ENCODE measurements around the gene RNF26. TPM values are rescaled to one million over a fixed set of nuclear protein-coding genes. Genes with fewer than 3 reads are reported as not detected.

The RNF26 gene
- total RNA-seq, result 10 to 100 TPM; 12.7 to 19.6 (median 15.2) TPM
- 9.7 TPM for polyA plus RNA-seq
- long read RNA-seq, donor 1, transcript RNF26-201 (1 exons, 2,787 nt), result major isoform, 56 of 56 reads
- long read RNA-seq, donor 1, partial matches to known transcripts, result 0 of 56 reads
- long read RNA-seq, donor 1, other reads (novel, unspliced or antisense), result 0 of 56 reads
- long read RNA-seq, donor 2, transcript RNF26-201 (1 exons, 2,787 nt), result major isoform, 27 of 27 reads
- long read RNA-seq, donor 2, partial matches to known transcripts, result 0 of 27 reads
- long read RNA-seq, donor 2, other reads (novel, unspliced or antisense), result 0 of 27 reads
- long read RNA-seq, donor 3, transcript RNF26-201 (1 exons, 2,787 nt), result major isoform, 75 of 75 reads
- long read RNA-seq, donor 3, partial matches to known transcripts, result 0 of 75 reads
- long read RNA-seq, donor 3, other reads (novel, unspliced or antisense), result 0 of 75 reads
- long read RNA-seq, donor 4, transcript RNF26-201 (1 exons, 2,787 nt), result major isoform, 17 of 17 reads
- long read RNA-seq, donor 4, partial matches to known transcripts, result 0 of 17 reads
- long read RNA-seq, donor 4, other reads (novel, unspliced or antisense), result 0 of 17 reads

DNA sequence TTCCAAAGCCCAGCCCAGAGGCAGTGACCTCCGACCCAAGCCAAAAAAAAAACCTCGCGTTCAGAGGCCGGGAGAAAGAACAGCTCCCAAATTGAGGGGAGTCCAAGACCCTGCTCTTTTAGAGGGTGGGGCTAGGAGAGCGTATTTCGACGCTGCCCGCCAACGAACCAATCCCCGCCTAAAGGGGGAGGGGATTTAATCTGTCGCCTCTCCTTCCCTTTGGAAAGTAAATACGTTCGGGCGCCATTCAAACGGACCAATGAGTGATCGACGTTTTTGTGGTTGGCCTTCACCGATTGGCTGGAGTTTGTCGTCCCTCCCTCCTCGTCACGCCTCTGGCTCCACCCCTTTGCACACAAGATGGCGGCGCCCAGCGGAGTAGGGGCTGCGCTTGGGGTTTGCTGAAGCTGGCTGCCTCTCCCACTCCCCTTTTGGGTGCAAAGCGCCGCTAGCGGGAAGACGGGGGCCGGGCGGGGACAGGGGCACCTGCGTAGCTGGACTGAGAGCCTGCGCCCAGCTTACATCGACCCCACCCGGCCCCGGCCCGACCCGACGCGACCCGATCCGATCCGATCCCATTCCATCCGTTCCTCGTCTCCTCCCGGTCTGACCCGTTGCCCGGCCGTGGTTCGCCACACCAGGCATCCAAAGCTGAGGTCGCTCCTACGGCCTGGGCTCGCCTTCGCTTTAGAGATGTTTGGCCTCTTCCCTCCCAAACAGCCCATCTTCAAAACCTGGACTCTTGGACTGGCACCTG lies at the start of gene RNF26:
Gene RNF26, plus strand, starts transcription at position 354 of the 757 bp plus-strand sequence. CDS start 596 bp downstream, outside the sequence.
- WGBS, result under 1% methylated on average over 54 of the region's 54 CpGs
- Histone ChIP-seq H3K4me1 (ENCODE audit: control insufficient read depth, insufficient read depth, low read length) (peaks cover 11% of the 10 kb centered on the region), H3K27ac (ENCODE audit: low read length) (peak within 1 kb of the TSS; percentile 55), H3K9me3 (ENCODE audit: control insufficient read depth, low read length) (no peaks in the 10 kb centered on the region), H3K4me3 (ENCODE audit: low read length) (peak within 1 kb of the TSS; percentile 73), H3K27me3 (ENCODE audit: control insufficient read depth, insufficient read depth) (no peaks in the 10 kb centered on the region)
- intact Hi-C loops (cut with DNase I), result no loop called here
- DNase-seq, result peak; percentile 94 to 97 (median 95)
- peak; percentile 92 to 94 for ATAC-seq

DNA sequence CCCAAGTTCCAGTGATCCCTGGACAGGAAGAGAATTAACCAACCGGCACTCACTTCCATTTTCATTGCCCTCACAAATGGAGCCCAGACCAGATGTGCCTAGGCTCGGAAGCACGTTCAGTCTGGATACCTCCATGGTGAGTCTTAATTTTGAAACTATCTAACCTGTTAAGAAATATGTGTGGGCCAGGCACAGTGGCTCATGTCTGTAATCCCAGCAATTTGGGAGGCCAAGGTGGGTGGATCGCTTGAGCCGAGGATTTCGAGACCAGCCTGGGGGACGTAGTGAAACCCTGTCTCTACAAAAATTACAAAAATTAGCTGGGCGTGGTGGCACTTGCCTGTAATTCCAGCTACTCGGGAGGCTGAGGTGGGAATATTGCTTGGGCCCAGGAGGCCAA lies 48.9 kb upstream of the RNF26 start:
- no peaks in the 10 kb centered on the region for H3K9me3 ChIP-seq (ENCODE audit: control insufficient read depth, low read length)
- H3K4me1 ChIP-seq (ENCODE audit: control insufficient read depth, insufficient read depth, low read length), result no peaks in the 10 kb centered on the region
- no peak for DNase-seq
- no peak overlapping the region for H3K27ac ChIP-seq (ENCODE audit: low read length)
- no peak overlapping the region for H3K4me3 ChIP-seq (ENCODE audit: low read length)
- no peak for ATAC-seq
- intact Hi-C loops (cut with DNase I), result loop anchor here in 1 of 4 donors (10.0 kb wide), 1 partner anchor 81 kb away; the partner anchor contains the start of gene CBL
- H3K27me3 ChIP-seq (ENCODE audit: control insufficient read depth, insufficient read depth), result no peaks in the 10 kb centered on the region
- WGBS, result 96% methylated on average over 9 of the region's 9 CpGs

DNA sequence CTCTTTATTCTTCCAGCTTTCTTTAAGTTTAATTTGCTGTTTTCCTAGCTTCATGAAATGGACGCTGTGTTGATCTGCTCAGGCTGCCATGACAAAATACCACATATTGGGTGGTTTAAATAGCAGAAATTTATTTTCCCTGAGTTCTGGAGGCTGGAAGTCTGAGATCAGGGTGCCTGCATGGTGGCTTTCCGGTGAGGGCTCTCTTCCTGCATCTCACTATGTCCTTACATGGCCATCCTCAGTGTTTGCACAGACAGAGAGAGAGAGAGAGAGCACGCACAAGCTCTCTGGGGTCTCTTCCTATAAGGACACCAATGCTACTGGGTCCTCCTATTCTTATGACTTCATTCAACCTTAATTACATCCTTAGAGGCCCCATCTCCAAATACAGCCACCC lies 46.1 kb upstream of the RNF26 start:
- Histone ChIP-seq H3K27me3 (ENCODE audit: control insufficient read depth, insufficient read depth) (no peaks in the 10 kb centered on the region), H3K27ac (ENCODE audit: low read length) (no peak overlapping the region), H3K4me3 (ENCODE audit: low read length) (no peak overlapping the region), H3K4me1 (ENCODE audit: control insufficient read depth, insufficient read depth, low read length) (no peaks in the 10 kb centered on the region), H3K9me3 (ENCODE audit: control insufficient read depth, low read length) (no peaks in the 10 kb centered on the region)
- intact Hi-C loops (cut with DNase I), result loop anchor here in 1 of 4 donors (10.0 kb wide), 1 partner anchor 83 kb away; the partner anchor contains the start of gene CBL
- no peak for ATAC-seq
- WGBS, result 81% methylated on average over 3 of the region's 3 CpGs
- no peak for DNase-seq

DNA sequence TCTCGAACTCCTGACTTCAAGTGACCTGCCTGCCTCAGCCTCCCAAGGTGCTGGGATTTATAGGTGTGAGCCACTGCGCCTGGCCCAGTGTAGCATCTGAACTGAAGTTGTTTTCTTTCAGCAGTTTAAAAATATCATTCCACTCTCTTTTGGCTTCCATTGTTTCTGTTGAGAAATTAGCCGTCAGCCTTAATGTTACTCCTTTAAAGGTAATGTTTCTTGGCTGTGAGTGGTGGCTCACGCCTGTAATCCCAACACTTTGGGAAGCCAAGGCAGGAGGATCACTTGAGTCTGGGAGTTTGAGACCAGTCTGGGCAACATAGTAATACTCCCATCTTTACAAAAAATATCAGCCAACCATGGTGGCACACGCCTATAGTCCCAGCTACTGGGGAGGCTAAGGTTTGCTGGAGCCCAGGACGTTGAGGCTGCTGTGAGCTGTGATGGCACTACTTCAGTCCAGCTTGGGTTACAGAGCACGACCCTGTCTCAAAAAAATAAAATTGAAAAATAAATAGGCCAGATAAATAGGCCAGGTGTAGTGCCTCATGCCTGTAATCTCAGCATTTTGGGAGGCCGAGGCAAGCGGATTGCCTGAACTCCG lies 43.3 kb upstream of the RNF26 start:
- intact Hi-C loops (cut with DNase I), result no loop called here
- WGBS, result 98% methylated on average over 10 of the region's 10 CpGs
- no peaks in the 10 kb centered on the region for H3K27me3 ChIP-seq (ENCODE audit: control insufficient read depth, insufficient read depth)
- H3K9me3 ChIP-seq (ENCODE audit: control insufficient read depth, low read length), result no peaks in the 10 kb centered on the region
- DNase-seq (no peak), ATAC-seq (no peak)
- no peak overlapping the region for H3K4me3 ChIP-seq (ENCODE audit: low read length)
- no peak overlapping the region for H3K27ac ChIP-seq (ENCODE audit: low read length)
- H3K4me1 ChIP-seq (ENCODE audit: control insufficient read depth, insufficient read depth, low read length), result no peaks in the 10 kb centered on the region

DNA sequence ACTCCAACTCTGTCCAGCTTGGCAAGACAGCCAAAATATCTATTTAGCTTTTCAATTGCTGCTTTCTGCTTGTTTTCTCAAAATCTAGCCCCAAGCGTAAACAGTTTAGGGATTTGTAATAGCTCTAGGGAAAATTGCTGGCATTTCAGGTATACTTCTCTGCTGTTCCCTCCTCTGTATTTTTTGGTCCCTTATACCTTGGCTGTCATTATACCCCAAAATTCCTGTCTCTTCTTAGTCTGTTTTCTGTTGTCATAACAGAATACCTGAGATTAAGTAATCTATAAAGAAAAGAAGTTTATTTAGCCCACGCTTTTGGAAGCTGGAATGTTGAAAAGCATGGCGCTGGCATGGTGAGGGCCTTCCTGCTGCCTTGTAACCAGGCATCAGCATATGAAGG lies 40.9 kb upstream of the RNF26 start:
- H3K4me1 ChIP-seq (ENCODE audit: control insufficient read depth, insufficient read depth, low read length), result no peaks in the 10 kb centered on the region
- 95% methylated on average over 3 of the region's 3 CpGs for WGBS
- no peak overlapping the region for H3K27ac ChIP-seq (ENCODE audit: low read length)
- no peaks in the 10 kb centered on the region for H3K9me3 ChIP-seq (ENCODE audit: control insufficient read depth, low read length)
- H3K27me3 ChIP-seq (ENCODE audit: control insufficient read depth, insufficient read depth), result no peaks in the 10 kb centered on the region
- DNase-seq (no peak), ATAC-seq (no peak)
- no peak overlapping the region for H3K4me3 ChIP-seq (ENCODE audit: low read length)
- intact Hi-C loops (cut with DNase I), result no loop called here

DNA sequence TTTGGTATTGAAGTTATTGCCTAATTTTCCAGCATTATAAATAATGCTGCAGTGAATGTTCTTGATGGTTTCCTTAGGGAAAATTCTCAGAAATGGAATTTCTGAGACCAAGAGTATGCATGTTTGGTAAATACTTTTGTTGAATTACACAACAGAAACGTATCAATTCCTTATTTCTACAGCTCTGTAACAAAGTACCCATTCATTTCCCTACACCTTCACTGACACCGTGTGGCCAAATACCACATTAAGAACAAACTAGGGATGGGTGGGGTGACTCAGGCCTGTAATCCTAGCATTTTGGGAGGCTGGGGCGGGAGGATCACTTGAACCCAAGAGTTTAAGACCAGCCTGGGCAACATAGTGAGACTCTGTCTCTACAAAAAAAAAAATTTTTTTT lies 39.1 kb upstream of the RNF26 start:
- no peak overlapping the region for H3K27ac ChIP-seq (ENCODE audit: low read length)
- H3K27me3 ChIP-seq (ENCODE audit: control insufficient read depth, insufficient read depth), result no peaks in the 10 kb centered on the region
- H3K4me1 ChIP-seq (ENCODE audit: control insufficient read depth, insufficient read depth, low read length), result no peaks in the 10 kb centered on the region
- intact Hi-C loops (cut with DNase I), result no loop called here
- WGBS, result 56% methylated on average over 3 of the region's 3 CpGs
- ATAC-seq (no peak), DNase-seq (no peak)
- no peaks in the 10 kb centered on the region for H3K9me3 ChIP-seq (ENCODE audit: control insufficient read depth, low read length)
- H3K4me3 ChIP-seq (ENCODE audit: low read length), result no peak overlapping the region

DNA sequence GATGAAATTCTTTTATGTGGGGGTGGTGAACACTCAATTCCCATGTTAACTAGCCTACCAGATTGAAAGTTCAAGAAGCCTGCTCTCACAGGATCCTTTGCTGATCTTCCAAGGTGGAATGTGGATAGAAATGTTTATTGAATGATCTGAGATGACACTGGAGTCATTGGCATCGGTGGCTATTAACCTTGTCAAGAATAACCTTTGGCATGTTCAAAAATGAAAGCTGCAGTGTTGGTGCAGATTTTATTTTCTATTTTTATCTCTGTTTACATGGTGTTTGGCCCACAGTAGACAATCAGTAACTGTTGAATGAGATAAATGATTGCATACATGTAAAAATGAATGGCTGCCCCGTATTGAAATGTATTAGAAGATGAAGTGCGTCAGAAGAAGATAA lies 36.4 kb upstream of the RNF26 start:
- ATAC-seq (no peak), DNase-seq (no peak)
- Histone ChIP-seq H3K27me3 (ENCODE audit: control insufficient read depth, insufficient read depth) (no peaks in the 10 kb centered on the region), H3K27ac (ENCODE audit: low read length) (peak overlapping the region; percentile 50), H3K4me3 (ENCODE audit: low read length) (no peak overlapping the region), H3K4me1 (ENCODE audit: control insufficient read depth, insufficient read depth, low read length) (no peaks in the 10 kb centered on the region), H3K9me3 (ENCODE audit: control insufficient read depth, low read length) (no peaks in the 10 kb centered on the region)
- 58% methylated on average over 3 of the region's 3 CpGs for WGBS
- intact Hi-C loops (cut with DNase I), result no loop called here

DNA sequence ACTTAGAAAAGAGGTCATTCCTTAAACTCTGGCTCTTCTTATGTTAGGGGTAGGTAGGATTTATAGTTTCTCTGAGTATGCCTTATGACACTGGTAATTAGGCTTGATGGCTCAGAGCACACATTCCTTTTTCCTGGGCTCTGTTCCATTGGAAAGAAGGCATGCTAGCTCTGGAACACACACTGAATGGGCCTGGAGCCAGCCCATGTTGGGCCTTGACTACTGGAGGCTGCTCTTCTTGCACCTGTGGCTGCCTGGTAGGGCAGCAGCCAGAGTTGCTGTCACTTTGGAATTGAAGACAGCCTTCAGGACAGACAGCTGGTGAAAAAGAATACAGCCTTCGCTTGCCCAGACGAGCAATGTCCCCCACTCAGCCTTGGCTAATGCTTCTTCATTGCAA lies 35.6 kb upstream of the RNF26 start:
- H3K4me3 ChIP-seq (ENCODE audit: low read length), result no peak overlapping the region
- H3K4me1 ChIP-seq (ENCODE audit: control insufficient read depth, insufficient read depth, low read length), result no peaks in the 10 kb centered on the region
- DNase-seq (peak; percentile 51 to 83 (median 77)), ATAC-seq (peak; percentile 72 to 82)
- H3K27ac ChIP-seq (ENCODE audit: low read length), result peak overlapping the region; percentile 32
- WGBS, result 68% methylated on average over 2 of the region's 2 CpGs
- no peaks in the 10 kb centered on the region for H3K9me3 ChIP-seq (ENCODE audit: control insufficient read depth, low read length)
- intact Hi-C loops (cut with DNase I), result no loop called here
- no peaks in the 10 kb centered on the region for H3K27me3 ChIP-seq (ENCODE audit: control insufficient read depth, insufficient read depth)

DNA sequence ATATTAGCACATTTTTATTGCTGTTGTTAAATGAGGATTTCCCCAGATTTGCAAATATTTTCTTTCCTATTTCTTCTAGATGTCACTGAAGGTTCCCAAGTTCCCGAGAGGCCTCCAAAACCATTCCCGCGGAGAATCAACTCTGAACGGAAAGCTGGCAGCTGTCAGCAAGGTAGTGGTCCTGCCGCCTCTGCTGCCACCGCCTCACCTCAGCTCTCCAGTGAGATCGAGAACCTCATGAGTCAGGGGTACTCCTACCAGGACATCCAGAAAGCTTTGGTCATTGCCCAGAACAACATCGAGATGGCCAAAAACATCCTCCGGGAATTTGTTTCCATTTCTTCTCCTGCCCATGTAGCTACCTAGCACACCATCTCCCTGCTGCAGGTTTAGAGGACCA lies 34.9 kb upstream of the RNF26 start:
- Histone ChIP-seq H3K27me3 (ENCODE audit: control insufficient read depth, insufficient read depth) (no peaks in the 10 kb centered on the region), H3K9me3 (ENCODE audit: control insufficient read depth, low read length) (no peaks in the 10 kb centered on the region), H3K4me3 (ENCODE audit: low read length) (no peak overlapping the region), H3K4me1 (ENCODE audit: control insufficient read depth, insufficient read depth, low read length) (no peaks in the 10 kb centered on the region), H3K27ac (ENCODE audit: low read length) (peak overlapping the region; percentile 40)
- ATAC-seq (no peak), DNase-seq (no peak)
- intact Hi-C loops (cut with DNase I), result no loop called here
- 95% methylated on average over 9 of the region's 9 CpGs for WGBS

DNA sequence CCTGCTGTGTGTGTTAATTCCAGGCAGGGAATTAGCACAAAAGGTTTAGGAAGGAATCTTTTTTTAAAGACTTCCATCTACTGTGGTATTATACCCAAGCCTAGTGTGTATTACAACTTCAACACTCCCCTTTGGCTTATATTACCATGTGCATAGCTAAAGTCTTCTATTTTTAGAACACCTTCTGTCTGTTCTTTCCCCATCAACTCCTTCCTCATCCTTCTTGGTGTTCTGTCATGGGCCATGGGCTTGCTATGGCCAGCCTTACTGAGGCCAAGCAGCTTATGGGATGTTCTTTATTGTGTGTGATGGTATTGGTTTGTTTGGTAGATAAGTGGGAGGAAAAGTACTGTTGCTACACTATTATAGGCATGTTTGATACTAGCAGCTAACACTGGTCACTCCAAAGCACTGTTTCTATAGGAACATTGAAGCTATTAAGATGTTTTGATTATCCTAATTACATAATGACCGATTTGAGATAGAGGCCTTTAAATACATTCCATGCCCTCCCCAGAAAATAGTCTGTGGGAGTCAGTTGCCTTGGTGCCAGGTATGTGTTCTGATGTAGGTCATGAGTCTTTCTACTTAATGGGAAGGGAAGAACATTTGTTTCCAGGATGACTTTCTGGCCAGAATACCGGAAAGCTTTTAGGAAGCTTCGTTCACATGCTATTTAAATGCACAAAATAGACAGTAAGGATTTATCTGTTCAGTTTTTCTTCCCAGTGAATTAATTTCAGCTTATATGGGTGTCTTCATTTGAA lies 33.9 kb upstream of the RNF26 start:
- intact Hi-C loops (cut with DNase I), result no loop called here
- Histone ChIP-seq H3K9me3 (ENCODE audit: control insufficient read depth, low read length) (no peaks in the 10 kb centered on the region), H3K27me3 (ENCODE audit: control insufficient read depth, insufficient read depth) (no peaks in the 10 kb centered on the region), H3K27ac (ENCODE audit: low read length) (no peak overlapping the region), H3K4me1 (ENCODE audit: control insufficient read depth, insufficient read depth, low read length) (no peaks in the 10 kb centered on the region), H3K4me3 (ENCODE audit: low read length) (no peak overlapping the region)
- ATAC-seq (peak in 1 of 2 donors; percentile 7), DNase-seq (no peak)
- WGBS, result 67% methylated on average over 3 of the region's 3 CpGs

All from right cardiac atrium (tissue), 5 donors.